ENCODE results near the gene LRTM2.

Gene LRTM2

DNA sequence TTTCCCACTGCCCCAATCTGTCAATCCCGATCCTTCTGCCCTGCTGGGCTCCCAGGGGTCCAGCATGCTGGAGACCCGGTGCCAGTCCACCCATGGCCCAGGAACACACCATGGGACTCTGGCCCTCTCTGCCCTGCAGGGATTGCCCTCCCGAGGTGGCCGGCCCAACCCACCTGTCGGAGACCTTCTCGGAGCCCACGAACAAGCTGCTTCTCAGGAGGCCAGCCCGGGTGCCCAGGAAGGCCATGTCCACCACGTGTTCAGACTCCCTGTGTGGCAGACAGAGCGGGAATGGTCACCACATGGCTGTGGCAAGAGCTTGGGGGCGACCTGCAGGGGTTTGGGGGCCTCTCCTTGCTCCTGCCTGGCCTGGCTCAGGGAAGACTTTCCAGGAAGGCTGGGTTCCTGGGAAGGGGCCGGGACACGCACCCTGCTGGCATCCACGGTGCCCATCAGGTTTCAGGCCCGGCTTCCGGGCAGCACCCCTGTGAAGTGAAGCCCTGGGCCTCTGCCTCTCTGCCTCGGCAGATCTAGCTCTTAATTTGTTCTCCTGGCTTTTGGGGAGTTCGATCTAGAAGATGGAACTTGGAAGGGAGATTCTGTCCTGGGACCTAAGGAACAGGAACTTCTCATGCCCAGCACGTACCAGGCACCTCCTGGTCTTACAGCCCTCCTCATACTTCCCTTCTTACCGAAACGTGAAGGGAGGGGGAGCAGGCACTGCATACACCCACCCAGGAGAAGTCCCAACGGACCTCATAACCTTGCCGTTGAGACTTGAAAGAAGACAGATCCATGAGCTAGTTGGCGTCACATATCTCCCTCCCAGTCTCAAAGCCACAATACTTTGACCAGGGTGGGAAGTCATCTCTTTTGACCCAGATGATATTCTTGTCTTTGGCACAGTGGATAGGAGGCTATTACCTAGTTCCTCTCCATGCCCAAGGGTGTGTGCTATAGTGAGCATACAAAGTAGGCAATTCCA is 26.3 kb downstream of the LRTM2 start:
- Histone ChIP-seq H3K36me3 (ENCODE audit: low read depth) (no peaks in the 10 kb centered on the region), H3K27ac (ENCODE audit: poor library complexity, severe bottlenecking) (no peak overlapping the region), H3K27me3 (ENCODE audit: insufficient read depth, poor library complexity, severe bottlenecking) (peaks cover 45% of the 10 kb centered on the region), H3K4me1 (ENCODE audit: insufficient read depth, poor library complexity, severe bottlenecking) (no peaks in the 10 kb centered on the region), H3K4me3 (ENCODE audit: severe bottlenecking) (no peak overlapping the region), H3K9me3 (ENCODE audit: severe bottlenecking) (no peaks in the 10 kb centered on the region)
- ATAC-seq (ENCODE audit: low read depth): no peak
- TF ChIP-seq, protein P1, sequence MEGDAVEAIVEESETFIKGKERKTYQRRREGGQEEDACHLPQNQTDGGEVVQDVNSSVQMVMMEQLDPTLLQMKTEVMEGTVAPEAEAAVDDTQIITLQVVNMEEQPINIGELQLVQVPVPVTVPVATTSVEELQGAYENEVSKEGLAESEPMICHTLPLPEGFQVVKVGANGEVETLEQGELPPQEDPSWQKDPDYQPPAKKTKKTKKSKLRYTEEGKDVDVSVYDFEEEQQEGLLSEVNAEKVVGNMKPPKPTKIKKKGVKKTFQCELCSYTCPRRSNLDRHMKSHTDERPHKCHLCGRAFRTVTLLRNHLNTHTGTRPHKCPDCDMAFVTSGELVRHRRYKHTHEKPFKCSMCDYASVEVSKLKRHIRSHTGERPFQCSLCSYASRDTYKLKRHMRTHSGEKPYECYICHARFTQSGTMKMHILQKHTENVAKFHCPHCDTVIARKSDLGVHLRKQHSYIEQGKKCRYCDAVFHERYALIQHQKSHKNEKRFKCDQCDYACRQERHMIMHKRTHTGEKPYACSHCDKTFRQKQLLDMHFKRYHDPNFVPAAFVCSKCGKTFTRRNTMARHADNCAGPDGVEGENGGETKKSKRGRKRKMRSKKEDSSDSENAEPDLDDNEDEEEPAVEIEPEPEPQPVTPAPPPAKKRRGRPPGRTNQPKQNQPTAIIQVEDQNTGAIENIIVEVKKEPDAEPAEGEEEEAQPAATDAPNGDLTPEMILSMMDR (IDR thresholded peaks at IDR 0.05; ENCODE audit: poor library complexity, severe bottlenecking): no peak
- peak; percentile 74 for DNase-seq (ENCODE audit: low spot score)

DNA sequence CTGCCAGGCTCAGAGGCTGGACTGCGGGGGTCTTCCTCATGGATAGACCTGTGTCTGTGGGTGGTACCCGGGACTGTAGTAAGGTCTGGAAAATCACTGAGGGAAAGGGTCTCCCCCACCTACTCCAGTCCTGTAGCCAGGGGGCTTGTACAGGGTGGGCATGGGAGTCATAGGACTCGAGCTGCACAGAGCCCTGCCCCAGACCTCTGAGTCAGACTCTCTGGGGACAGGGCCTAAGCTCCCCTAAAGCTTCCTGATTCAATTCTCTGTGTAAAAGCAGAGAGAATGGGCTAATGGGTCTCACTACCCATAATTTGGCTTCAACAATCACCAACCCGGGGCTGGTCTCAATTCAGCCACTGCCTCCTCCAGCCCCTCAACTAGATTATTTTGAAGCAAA is 27.0 kb downstream of the LRTM2 start:
- Histone ChIP-seq H3K36me3 (ENCODE audit: low read depth) (no peaks in the 10 kb centered on the region), H3K4me3 (ENCODE audit: severe bottlenecking) (no peak overlapping the region), H3K4me1 (ENCODE audit: insufficient read depth, poor library complexity, severe bottlenecking) (no peaks in the 10 kb centered on the region), H3K27ac (ENCODE audit: poor library complexity, severe bottlenecking) (no peak overlapping the region), H3K9me3 (ENCODE audit: severe bottlenecking) (no peaks in the 10 kb centered on the region), H3K27me3 (ENCODE audit: insufficient read depth, poor library complexity, severe bottlenecking) (peaks cover 45% of the 10 kb centered on the region)
- TF ChIP-seq, protein P1 (IDR thresholded peaks at IDR 0.05; ENCODE audit: poor library complexity, severe bottlenecking): no peak
- DNase-seq (ENCODE audit: low spot score): peak; percentile 42
- no peak for ATAC-seq (ENCODE audit: low read depth)

DNA sequence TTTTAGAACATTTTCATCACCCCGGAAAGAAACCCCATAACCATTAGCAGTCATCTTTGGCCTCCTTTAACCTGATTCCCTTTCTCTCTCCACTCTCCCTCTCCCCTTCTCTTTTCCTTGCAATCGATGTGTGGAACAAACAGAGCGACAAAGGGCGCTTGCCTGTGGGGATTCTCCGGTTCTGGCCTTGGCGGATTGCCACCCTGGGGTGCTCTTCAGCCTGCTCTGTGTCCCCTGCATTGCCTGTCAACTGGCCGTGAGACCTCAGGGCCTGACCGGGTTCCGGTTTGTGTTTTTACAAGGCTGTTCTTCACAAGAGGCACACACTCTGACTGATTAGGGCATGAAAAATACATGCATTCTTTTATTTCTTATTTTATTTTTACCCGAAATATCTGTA is 27.8 kb downstream of the LRTM2 start:
- ATAC-seq (ENCODE audit: low read depth) (no peak), DNase-seq (ENCODE audit: low spot score) (peak; percentile 23)
- no peaks in the 10 kb centered on the region for H3K36me3 ChIP-seq (ENCODE audit: low read depth)
- H3K4me3 ChIP-seq (ENCODE audit: severe bottlenecking): no peak overlapping the region
- TF ChIP-seq, protein P1 (IDR thresholded peaks at IDR 0.05; ENCODE audit: poor library complexity, severe bottlenecking): no peak
- no peaks in the 10 kb centered on the region for H3K4me1 ChIP-seq (ENCODE audit: insufficient read depth, poor library complexity, severe bottlenecking)
- H3K27me3 ChIP-seq (ENCODE audit: insufficient read depth, poor library complexity, severe bottlenecking): peaks cover 45% of the 10 kb centered on the region
- no peaks in the 10 kb centered on the region for H3K9me3 ChIP-seq (ENCODE audit: severe bottlenecking)
- H3K27ac ChIP-seq (ENCODE audit: poor library complexity, severe bottlenecking): no peak overlapping the region

DNA sequence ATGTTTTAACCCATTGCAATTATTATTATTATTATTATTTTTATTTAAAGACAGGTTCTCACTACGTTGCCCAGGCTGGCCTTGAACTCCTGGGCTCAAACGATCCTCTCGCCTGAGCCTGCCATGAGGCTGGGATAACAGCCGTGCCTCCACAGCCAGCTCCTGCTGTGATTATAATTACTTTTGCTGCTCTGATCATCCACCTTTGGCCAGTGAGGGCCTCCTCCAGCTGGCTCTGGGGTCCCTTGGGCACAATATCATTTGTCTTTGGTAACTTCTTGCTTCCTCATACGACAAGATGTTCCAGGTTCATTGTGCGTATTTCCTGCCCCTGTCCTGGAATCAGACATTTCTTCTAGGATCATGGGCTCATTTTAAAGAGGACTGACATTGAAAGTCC is 28.4 kb downstream of the LRTM2 start:
- no peak overlapping the region for H3K27ac ChIP-seq (ENCODE audit: poor library complexity, severe bottlenecking)

More for the DNA sequence above, 28.4 kb downstream of the LRTM2 start:
- Histone ChIP-seq H3K4me3 (ENCODE audit: severe bottlenecking) (no peak overlapping the region), H3K27me3 (ENCODE audit: insufficient read depth, poor library complexity, severe bottlenecking) (peaks cover 39% of the 10 kb centered on the region), H3K36me3 (ENCODE audit: low read depth) (no peaks in the 10 kb centered on the region), H3K4me1 (ENCODE audit: insufficient read depth, poor library complexity, severe bottlenecking) (no peaks in the 10 kb centered on the region), H3K9me3 (ENCODE audit: severe bottlenecking) (no peaks in the 10 kb centered on the region)
- no peak for ATAC-seq (ENCODE audit: low read depth)
- DNase-seq (ENCODE audit: low spot score): no peak
- TF ChIP-seq, protein P1 (IDR thresholded peaks at IDR 0.05; ENCODE audit: poor library complexity, severe bottlenecking): no peak

All from RWPE2 (cell line).